ENCODE measurements around the gene EPN1.

- no peak for TF ChIP-seq POLR2A (IDR thresholded peaks at IDR 0.05)
- TF ChIP-seq, protein P1, sequence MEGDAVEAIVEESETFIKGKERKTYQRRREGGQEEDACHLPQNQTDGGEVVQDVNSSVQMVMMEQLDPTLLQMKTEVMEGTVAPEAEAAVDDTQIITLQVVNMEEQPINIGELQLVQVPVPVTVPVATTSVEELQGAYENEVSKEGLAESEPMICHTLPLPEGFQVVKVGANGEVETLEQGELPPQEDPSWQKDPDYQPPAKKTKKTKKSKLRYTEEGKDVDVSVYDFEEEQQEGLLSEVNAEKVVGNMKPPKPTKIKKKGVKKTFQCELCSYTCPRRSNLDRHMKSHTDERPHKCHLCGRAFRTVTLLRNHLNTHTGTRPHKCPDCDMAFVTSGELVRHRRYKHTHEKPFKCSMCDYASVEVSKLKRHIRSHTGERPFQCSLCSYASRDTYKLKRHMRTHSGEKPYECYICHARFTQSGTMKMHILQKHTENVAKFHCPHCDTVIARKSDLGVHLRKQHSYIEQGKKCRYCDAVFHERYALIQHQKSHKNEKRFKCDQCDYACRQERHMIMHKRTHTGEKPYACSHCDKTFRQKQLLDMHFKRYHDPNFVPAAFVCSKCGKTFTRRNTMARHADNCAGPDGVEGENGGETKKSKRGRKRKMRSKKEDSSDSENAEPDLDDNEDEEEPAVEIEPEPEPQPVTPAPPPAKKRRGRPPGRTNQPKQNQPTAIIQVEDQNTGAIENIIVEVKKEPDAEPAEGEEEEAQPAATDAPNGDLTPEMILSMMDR (IDR thresholded peaks at IDR 0.05), result no peak
These were observed 18.4 kb downstream of the EPN1 start for GRCh38 chr19:55693336-55693974.

Measured in heart left ventricle (tissue), 13 donors.